Measurements from ENCODE around the gene HDAC5. TPM values are rescaled to one million over a fixed set of nuclear protein-coding genes. Genes with fewer than 3 reads are reported as not detected.
"Not testable (repeated sequence)": the region's sequence is repeated elsewhere in the genome, so short reads cannot be mapped to it uniquely, and the experiment has no call there.

HDAC5 gene
- total RNA-seq, 1 experiment from 2014 or later, result 25.9 TPM

- Histone ChIP-seq H3K36me3 (ENCODE audit: control insufficient read depth, insufficient read depth, low read length) (no peaks in the 10 kb centered on the region), H3K4me1 (peaks cover 5% of the 10 kb centered on the region; the same call in 1 of the 2 replicates), H3K9me3 (no peaks in the 10 kb centered on the region), H3K4me3 (ENCODE audit: low read depth, low read length) (peak overlapping the region; percentile 69), H3K27me3 (replicated peaks; ENCODE audit: control insufficient read depth, insufficient read depth, low read length) (no peaks in the 10 kb centered on the region)
- peak overlapping the region; percentile 94 for H3K4me3 Mint-ChIP-seq (ENCODE audit: unreplicated experiment)
- ChIA-PET CTCF (interaction anchor here (0.6 to 1.9 kb wide), 7 partner anchors 13 to 285 kb away, joined by 3 to 19 read pairs (median 5); no protein-coding TSS in a partner anchor), POLR2A (interaction anchor here (1.6 kb wide), 1 partner anchor 51 kb away, joined by 4 read pairs; the partner anchor contains the start of gene G6PC3)
- no peaks in the 10 kb centered on the region for H3K9me3 Mint-ChIP-seq (ENCODE audit: unreplicated experiment)
- TF ChIP-seq, protein P1, sequence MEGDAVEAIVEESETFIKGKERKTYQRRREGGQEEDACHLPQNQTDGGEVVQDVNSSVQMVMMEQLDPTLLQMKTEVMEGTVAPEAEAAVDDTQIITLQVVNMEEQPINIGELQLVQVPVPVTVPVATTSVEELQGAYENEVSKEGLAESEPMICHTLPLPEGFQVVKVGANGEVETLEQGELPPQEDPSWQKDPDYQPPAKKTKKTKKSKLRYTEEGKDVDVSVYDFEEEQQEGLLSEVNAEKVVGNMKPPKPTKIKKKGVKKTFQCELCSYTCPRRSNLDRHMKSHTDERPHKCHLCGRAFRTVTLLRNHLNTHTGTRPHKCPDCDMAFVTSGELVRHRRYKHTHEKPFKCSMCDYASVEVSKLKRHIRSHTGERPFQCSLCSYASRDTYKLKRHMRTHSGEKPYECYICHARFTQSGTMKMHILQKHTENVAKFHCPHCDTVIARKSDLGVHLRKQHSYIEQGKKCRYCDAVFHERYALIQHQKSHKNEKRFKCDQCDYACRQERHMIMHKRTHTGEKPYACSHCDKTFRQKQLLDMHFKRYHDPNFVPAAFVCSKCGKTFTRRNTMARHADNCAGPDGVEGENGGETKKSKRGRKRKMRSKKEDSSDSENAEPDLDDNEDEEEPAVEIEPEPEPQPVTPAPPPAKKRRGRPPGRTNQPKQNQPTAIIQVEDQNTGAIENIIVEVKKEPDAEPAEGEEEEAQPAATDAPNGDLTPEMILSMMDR (IDR thresholded peaks at IDR 0.05; ENCODE audit: insufficient read depth in 1 of 2, low read depth in 1 of 2, low read length in 1 of 2, severe bottlenecking in 1 of 2, unreplicated experiment in 1 of 2), result no peak
- TSS peak; percentile 47 for BruUV-seq (replicated peaks)
- peaks cover 7% of the 10 kb centered on the region for H3K4me1 Mint-ChIP-seq (ENCODE audit: low read depth, unreplicated experiment)
- H3K36me3 Mint-ChIP-seq (ENCODE audit: insufficient read depth, unreplicated experiment), result no peaks in the 10 kb centered on the region
- H3K27me3 Mint-ChIP-seq (ENCODE audit: insufficient read depth, unreplicated experiment), result no peaks in the 10 kb centered on the region
- H3K27ac Mint-ChIP-seq (ENCODE audit: unreplicated experiment), result peak overlapping the region; percentile 67
- intact Hi-C loops (cut with micrococcal nuclease; ENCODE audit: unreplicated experiment), result loop anchor here (2.0 kb wide), 1 partner anchor 51 kb away; the partner anchor contains the start of gene G6PC3
- DNase-seq, result no peak
Measured at GRCh38 chr17:44121997-44122815, 1.2 kb downstream of the HDAC5 start.

- intact Hi-C loops (cut with micrococcal nuclease; ENCODE audit: unreplicated experiment), result no loop called here
- no peak for DNase-seq
- Histone ChIP-seq H3K36me3 (ENCODE audit: control insufficient read depth, insufficient read depth, low read length) (no peaks in the 10 kb centered on the region), H3K4me1 (peaks cover 5% of the 10 kb centered on the region; the same call in 1 of the 2 replicates), H3K4me3 (ENCODE audit: low read depth, low read length) (no peak overlapping the region), H3K27me3 (replicated peaks; ENCODE audit: control insufficient read depth, insufficient read depth, low read length) (no peaks in the 10 kb centered on the region), H3K9me3 (no peaks in the 10 kb centered on the region)
- Mint-ChIP-seq H3K27ac (ENCODE audit: unreplicated experiment) (no peak overlapping the region), H3K9me3 (ENCODE audit: unreplicated experiment) (no peaks in the 10 kb centered on the region), H3K4me3 (ENCODE audit: unreplicated experiment) (no peak overlapping the region), H3K36me3 (ENCODE audit: insufficient read depth, unreplicated experiment) (no peaks in the 10 kb centered on the region), H3K4me1 (ENCODE audit: low read depth, unreplicated experiment) (peaks cover 7% of the 10 kb centered on the region), H3K27me3 (ENCODE audit: insufficient read depth, unreplicated experiment) (no peaks in the 10 kb centered on the region)
- ChIA-PET CTCF (interaction anchor here (0.9 to 1.0 kb wide), 2 partner anchors 38 to 183 kb away, joined by 3 to 4 read pairs; no protein-coding TSS in a partner anchor), POLR2A (no interaction called here)
- TSS peak; percentile 1 for BruUV-seq (replicated peaks)
- TF ChIP-seq, protein P1 (IDR thresholded peaks at IDR 0.05; ENCODE audit: insufficient read depth in 1 of 2, low read depth in 1 of 2, low read length in 1 of 2, severe bottlenecking in 1 of 2, unreplicated experiment in 1 of 2), result no peak
Measured at GRCh38 chr17:44120851-44121605, 2.4 kb downstream of the HDAC5 start.

DNA sequence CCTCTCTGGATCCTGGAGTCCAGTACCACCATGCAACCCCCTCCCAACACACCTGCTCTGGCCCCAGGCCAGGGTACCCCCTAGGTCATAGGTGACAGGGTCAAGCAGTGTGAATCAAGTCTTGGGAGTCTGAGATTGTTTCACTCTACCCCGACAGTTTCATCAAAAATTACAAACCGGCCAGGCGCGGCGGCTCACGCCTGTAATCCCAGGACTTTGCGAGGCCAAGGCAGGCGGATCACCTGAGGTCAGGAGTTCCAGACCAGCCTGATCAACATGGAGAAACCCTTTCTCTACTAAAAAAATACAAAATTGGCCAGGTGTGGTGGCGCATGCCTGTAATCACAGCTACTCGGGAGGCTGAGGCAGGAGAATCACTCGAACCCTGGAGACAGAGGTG, 3.2 kb downstream of the HDAC5 start:
- BruUV-seq (replicated peaks); H3K36me3 Mint-ChIP-seq (ENCODE audit: insufficient read depth, unreplicated experiment); H3K4me1 Mint-ChIP-seq (ENCODE audit: low read depth, unreplicated experiment); CTCF ChIA-PET; intact Hi-C loops (cut with micrococcal nuclease; ENCODE audit: unreplicated experiment); DNase-seq; H3K4me1 ChIP-seq; H3K27ac Mint-ChIP-seq (ENCODE audit: unreplicated experiment); H3K27me3 ChIP-seq (replicated peaks; ENCODE audit: control insufficient read depth, insufficient read depth, low read length); H3K4me3 ChIP-seq (ENCODE audit: low read depth, low read length); POLR2A ChIA-PET; H3K27me3 Mint-ChIP-seq (ENCODE audit: insufficient read depth, unreplicated experiment); H3K9me3 Mint-ChIP-seq (ENCODE audit: unreplicated experiment); H3K4me3 Mint-ChIP-seq (ENCODE audit: unreplicated experiment); H3K36me3 ChIP-seq (ENCODE audit: control insufficient read depth, insufficient read depth, low read length); H3K9me3 ChIP-seq: not testable (repeated sequence)

All from Caco-2 (cell line).